Nephron progenitor cell (in vitro differentiated cells): ENCODE results near the gene PLK5.

Experiments
- DNase-seq: peaks from one replicate; pipeline ENCODE4 v3.0.0; 2021
- H3K27ac Mint-ChIP-seq: 2 replicates; pipeline ENCODE4 v1.8.0; 2021; ENCODE audit warnings: mild to moderate bottlenecking, moderate library complexity, mixed read lengths
- H3K27me3 Mint-ChIP-seq: 2 replicates; pipeline ENCODE4 v1.8.0; 2021; ENCODE audit warnings: mild to moderate bottlenecking, low read depth, mixed read lengths; ENCODE audit not compliant: poor library complexity
- H3K36me3 Mint-ChIP-seq: 2 replicates; pipeline ENCODE4 v1.8.0; 2021; ENCODE audit warnings: low read depth, mixed read lengths
- H3K4me1 Mint-ChIP-seq: 2 replicates; pipeline ENCODE4 v1.8.0; 2021; ENCODE audit warnings: mixed read lengths
- H3K4me3 Mint-ChIP-seq: 2 replicates; pipeline ENCODE4 v1.8.0; 2021; ENCODE audit warnings: mild to moderate bottlenecking, moderate library complexity, mixed read lengths
- H3K9me3 Mint-ChIP-seq: 2 replicates; pipeline ENCODE4 v1.8.0; 2021; ENCODE audit warnings: mild to moderate bottlenecking, moderate library complexity, mixed read lengths
- TF ChIP-seq, protein P1 (sequence below): fragments of 200-600 bp; sonication (generic); IDR thresholded peaks from 2 replicates; pipeline ENCODE4 v1.5.0; 2021; ENCODE audit warnings: antibody characterized with exemption

PLK5 gene

DNA sequence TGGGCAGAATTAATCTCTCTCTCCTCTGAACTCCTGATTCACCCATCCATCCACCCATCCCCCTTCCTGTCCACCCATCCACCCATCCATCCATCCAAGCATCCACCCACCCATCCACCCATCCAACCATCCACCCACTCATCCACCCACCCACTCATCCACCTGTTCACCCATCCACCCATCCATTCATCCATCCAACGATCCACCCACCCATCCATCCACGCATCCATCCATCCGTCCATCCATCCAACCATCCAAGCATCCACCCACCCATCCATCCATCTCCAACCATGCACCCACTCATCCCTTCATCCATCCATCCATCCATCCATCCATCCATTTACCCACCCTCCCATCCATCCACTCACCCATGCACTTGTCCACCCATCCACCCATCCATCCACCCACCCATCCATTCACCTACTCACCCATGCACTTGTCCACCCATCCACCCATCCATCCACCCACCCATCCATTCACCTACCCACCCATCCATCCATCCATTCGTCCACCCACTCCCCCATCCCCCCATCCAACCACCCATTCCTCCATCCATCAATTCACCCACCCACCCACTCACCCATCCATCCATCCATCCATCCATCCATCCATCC, 25.6 kb downstream of the PLK5 start:
- Mint-ChIP-seq H3K36me3 (no peaks in the 10 kb centered on the region), H3K4me3 (no peak overlapping the region), H3K4me1 (no peaks in the 10 kb centered on the region), H3K27ac (no peak overlapping the region), H3K27me3 (peaks cover 20% of the 10 kb centered on the region), H3K9me3 (peaks cover 6% of the 10 kb centered on the region)
- TF ChIP-seq, protein P1, sequence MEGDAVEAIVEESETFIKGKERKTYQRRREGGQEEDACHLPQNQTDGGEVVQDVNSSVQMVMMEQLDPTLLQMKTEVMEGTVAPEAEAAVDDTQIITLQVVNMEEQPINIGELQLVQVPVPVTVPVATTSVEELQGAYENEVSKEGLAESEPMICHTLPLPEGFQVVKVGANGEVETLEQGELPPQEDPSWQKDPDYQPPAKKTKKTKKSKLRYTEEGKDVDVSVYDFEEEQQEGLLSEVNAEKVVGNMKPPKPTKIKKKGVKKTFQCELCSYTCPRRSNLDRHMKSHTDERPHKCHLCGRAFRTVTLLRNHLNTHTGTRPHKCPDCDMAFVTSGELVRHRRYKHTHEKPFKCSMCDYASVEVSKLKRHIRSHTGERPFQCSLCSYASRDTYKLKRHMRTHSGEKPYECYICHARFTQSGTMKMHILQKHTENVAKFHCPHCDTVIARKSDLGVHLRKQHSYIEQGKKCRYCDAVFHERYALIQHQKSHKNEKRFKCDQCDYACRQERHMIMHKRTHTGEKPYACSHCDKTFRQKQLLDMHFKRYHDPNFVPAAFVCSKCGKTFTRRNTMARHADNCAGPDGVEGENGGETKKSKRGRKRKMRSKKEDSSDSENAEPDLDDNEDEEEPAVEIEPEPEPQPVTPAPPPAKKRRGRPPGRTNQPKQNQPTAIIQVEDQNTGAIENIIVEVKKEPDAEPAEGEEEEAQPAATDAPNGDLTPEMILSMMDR: no peak
- DNase-seq: no peak

DNA sequence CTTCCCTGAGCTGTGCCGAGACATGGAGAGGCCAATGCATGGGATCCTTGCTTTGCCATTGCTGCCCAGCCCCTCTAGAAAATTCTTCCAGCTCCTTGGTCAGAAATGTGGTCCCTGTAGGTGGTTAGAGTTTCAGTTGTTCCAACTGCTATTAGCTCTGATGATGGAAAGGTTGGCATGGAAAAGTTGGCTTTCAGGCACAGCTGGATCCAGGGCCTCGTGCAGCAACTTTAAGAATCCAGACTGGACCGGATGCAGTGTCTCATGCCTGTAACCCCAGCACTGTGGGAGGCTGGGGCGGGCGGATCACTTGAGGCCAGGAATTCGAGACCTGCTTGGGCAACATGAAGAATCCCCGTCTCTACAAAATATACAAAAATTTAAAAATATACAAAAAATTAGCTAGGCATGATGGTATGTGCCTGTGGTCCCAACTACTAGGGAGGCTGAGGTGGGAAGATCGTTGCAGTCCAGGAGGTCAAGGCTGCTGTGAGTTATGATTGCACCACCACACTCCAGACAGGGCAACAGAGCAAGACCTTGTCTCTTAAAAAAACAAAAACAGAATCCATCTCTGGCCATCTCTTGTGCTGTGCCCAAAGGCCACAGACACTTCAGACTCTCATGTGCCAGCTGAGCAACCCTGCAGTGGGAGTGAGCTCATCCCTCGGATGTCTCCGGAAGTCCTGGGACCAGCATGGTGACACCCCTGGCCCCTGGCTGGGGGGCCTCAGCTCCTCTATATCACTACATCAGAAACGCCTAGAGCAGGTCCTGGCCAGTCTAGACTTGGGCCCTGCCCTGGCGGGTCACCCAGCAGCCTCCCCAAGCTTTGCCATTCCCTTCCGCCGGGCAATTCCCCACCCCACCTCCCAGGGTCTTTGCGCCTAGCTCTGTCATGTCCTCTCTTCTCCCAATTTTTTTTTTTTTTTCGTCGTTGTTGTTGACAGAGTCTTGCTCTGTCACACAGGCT, 27.5 kb downstream of the PLK5 start:
- H3K27ac Mint-ChIP-seq: no peak overlapping the region
- peaks cover 4% of the 10 kb centered on the region for H3K4me1 Mint-ChIP-seq
- H3K9me3 Mint-ChIP-seq: peaks cover 6% of the 10 kb centered on the region
- H3K4me3 Mint-ChIP-seq: no peak overlapping the region
- peaks cover 4% of the 10 kb centered on the region for H3K27me3 Mint-ChIP-seq
- peaks cover 5% of the 10 kb centered on the region for H3K36me3 Mint-ChIP-seq
- TF ChIP-seq, protein P1: no peak
- DNase-seq: no peak

DNA sequence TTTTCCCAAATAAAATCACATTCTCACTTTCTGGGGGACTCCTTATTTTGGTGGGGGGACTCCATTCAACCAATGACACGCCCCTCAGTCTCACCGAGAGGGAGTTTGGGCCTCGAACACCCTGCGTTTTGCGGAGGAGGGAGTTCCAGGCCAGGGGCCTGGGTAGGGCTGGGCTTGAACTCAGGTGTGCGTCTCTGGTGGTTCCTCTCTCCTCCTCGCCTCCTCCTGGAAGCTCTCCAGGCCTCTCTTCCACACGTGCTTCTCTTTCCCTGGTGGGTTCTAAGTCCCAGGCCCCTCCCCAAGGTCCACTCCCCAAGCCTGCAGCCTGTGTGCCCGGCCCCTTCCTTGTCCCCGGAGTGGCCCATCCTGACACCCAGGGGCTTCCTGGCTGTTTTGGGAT, 29.5 kb downstream of the PLK5 start:
- no peak overlapping the region for H3K4me3 Mint-ChIP-seq
- H3K27ac Mint-ChIP-seq: no peak overlapping the region
- peaks cover 4% of the 10 kb centered on the region for H3K4me1 Mint-ChIP-seq
- H3K9me3 Mint-ChIP-seq: peaks cover 6% of the 10 kb centered on the region
- H3K27me3 Mint-ChIP-seq: no peaks in the 10 kb centered on the region
- TF ChIP-seq, protein P1: no peak
- peaks cover 20% of the 10 kb centered on the region for H3K36me3 Mint-ChIP-seq
- DNase-seq: no peak

- H3K4me1 Mint-ChIP-seq: peaks cover 4% of the 10 kb centered on the region
- DNase-seq: no peak
- TF ChIP-seq, protein P1: no peak
- H3K36me3 Mint-ChIP-seq: peaks cover 29% of the 10 kb centered on the region
- peak overlapping the region; percentile 75 for H3K27ac Mint-ChIP-seq
- H3K4me3 Mint-ChIP-seq: no peak overlapping the region
- H3K27me3 Mint-ChIP-seq: no peaks in the 10 kb centered on the region
- peaks cover 6% of the 10 kb centered on the region for H3K9me3 Mint-ChIP-seq
These were observed 31.1 kb downstream of the PLK5 start for GRCh38 chr19:1554968-1555367.

DNA sequence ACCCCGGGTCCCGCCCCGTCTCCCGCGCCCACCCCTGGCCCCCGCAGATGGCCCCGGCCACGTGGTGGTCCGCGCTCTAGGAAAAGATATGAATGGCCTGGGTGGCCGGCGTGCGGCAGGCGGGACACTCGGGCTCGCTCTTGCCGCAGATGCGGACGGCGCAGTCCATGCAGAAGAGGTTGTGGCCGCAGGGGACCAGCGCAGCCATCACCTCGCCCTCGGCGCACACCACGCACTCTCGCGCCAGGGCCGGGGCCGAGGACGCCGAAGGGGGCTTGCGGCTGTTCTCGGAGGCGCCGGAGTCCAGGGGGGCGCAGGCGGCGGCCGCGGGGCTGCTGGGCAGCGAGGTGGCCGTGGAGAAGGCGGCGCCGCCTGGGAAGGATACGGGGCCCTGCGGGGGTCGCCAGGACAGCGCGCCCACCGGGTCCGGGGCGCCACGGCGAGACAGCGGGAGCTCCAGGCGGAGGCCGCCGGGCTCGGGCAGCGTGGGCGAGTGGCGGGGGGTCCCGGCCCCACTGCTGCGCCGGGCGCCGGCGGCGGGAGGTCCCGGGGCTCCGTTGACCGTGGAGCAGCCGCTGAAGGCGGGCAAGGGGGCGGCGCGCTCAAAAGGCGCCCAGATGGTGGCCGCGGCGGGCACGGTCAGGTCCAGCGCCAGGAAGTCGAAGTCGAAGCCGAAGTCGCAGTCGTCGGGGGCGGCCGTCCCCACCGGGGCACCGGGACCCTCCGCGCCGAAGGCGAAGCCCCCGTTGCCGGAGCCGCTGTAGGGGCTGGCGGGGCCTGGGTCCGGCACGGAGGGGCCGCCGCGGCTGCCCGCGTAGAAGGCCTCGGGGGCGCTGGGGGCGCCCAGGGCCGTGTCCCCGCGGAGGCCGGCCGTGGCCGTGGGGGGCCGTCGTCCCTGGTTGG, 31.9 kb downstream of the PLK5 start:
- Mint-ChIP-seq H3K4me1 (peaks cover 5% of the 10 kb centered on the region), H3K9me3 (peaks cover 6% of the 10 kb centered on the region), H3K27me3 (no peaks in the 10 kb centered on the region), H3K4me3 (no peak overlapping the region), H3K36me3 (peaks cover 33% of the 10 kb centered on the region), H3K27ac (no peak overlapping the region)
- TF ChIP-seq, protein P1: no peak
- DNase-seq: no peak
